Caco-2 (cell line): ENCODE measurements around the gene SLC2A6. TPM values are rescaled to one million over a fixed set of nuclear protein-coding genes. Genes with fewer than 3 reads are reported as not detected.

Experiments
- BruUV-seq: library from RNA; stranded (reverse); fragments of 400-500 nt; replicated peaks from 2 replicates; lab custom pipeline; 2021; lab: Mats Ljungman, UMichigan
- CTCF ChIA-PET: fragments of 300-600 bp; sonication (Branson Sonifier 250); formaldehyde crosslinking; loops from one replicate; lab custom pipeline; 2022; ENCODE audit warnings: antibody characterized with exemption; lab: Charles Lee
- POLR2A ChIA-PET: fragments of 300-600 bp; sonication (Branson Sonifier 250); formaldehyde crosslinking; loops from one replicate; lab custom pipeline; 2022; ENCODE audit warnings: antibody characterized with exemption; lab: Charles Lee
- DNase-seq, 2 experiments: peaks; one replicate each; pipeline versions ENCODE4 v3.0.0 to v3.0.0-alpha.2; 2020 to 2022
- H3K27me3 ChIP-seq: replicated peaks from 2 replicates; pipeline ENCODE4 v1.6.0; 2011; ENCODE audit warnings: low read length; ENCODE audit not compliant: control insufficient read depth, insufficient read depth
- H3K36me3 ChIP-seq: 2 replicates; pipeline ENCODE4 v1.5.1; 2011; ENCODE audit warnings: low read length; ENCODE audit not compliant: control insufficient read depth, insufficient read depth
- H3K4me1 ChIP-seq: fragments of 250-450 bp; sonication (Bioruptor Pico); 2 replicates; pipeline ENCODE4 v1.5.1; 2020; ENCODE audit warnings: mild to moderate bottlenecking
- H3K4me3 ChIP-seq: 2 replicates; pipeline ENCODE4 v1.5.1; 2011; ENCODE audit warnings: low read depth, mild to moderate bottlenecking, control low read depth, low read length
- H3K9me3 ChIP-seq: fragments of 250-450 bp; sonication (Bioruptor Pico); 2 replicates; pipeline ENCODE4 v1.5.1; 2020; ENCODE audit warnings: mild to moderate bottlenecking, moderate library complexity
- H3K27ac Mint-ChIP-seq: one replicate; pipeline ENCODE4 v1.8.0; 2022; ENCODE audit warnings: mixed read lengths; ENCODE audit not compliant: unreplicated experiment
- H3K27me3 Mint-ChIP-seq: one replicate; pipeline ENCODE4 v1.8.0; 2022; ENCODE audit warnings: mixed read lengths; ENCODE audit not compliant: insufficient read depth, unreplicated experiment
- H3K36me3 Mint-ChIP-seq: one replicate; pipeline ENCODE4 v1.8.0; 2022; ENCODE audit warnings: mild to moderate bottlenecking, mixed read lengths; ENCODE audit not compliant: insufficient read depth, unreplicated experiment
- H3K4me1 Mint-ChIP-seq: one replicate; pipeline ENCODE4 v1.8.0; 2022; ENCODE audit warnings: low read depth, mixed read lengths; ENCODE audit not compliant: unreplicated experiment
- H3K4me3 Mint-ChIP-seq: one replicate; pipeline ENCODE4 v1.8.0; 2022; ENCODE audit warnings: mild to moderate bottlenecking, moderate library complexity, mixed read lengths; ENCODE audit not compliant: unreplicated experiment
- H3K9me3 Mint-ChIP-seq: one replicate; pipeline ENCODE4 v1.8.0; 2022; ENCODE audit warnings: mixed read lengths; ENCODE audit not compliant: unreplicated experiment
- intact Hi-C: fragments of 100-400 bp; cut with micrococcal nuclease; formaldehyde crosslinking; loops from one replicate; pipeline ENCODE4 v1.10.0; 2022; ENCODE audit not compliant: unreplicated experiment
- total RNA-seq: library from RNA; stranded (reverse); gene quantifications from 2 replicates; pipeline ENCODE4 v1.2.3, GENCODE V29; 2022
- TF ChIP-seq, protein P1 (sequence below), 2 experiments: fragments of 200-600 bp in 1 of 2; IDR thresholded peaks; 1 replicate in 1 of 2; 2 replicates in 1 of 2; pipeline versions ENCODE4 v1.5.1 to v1.8.0; 2011 to 2022; ENCODE audit warnings: antibody characterized with exemption in 1 of 2, control low read depth in 1 of 2, inconsistent platforms in 1 of 2, low read depth in 1 of 2, low read length in 1 of 2, mild to moderate bottlenecking in 1 of 2, moderate library complexity in 1 of 2; ENCODE audit not compliant: insufficient read depth in 1 of 2, severe bottlenecking in 1 of 2, unreplicated experiment in 1 of 2

SLC2A6 gene
- total RNA-seq, 1 experiment from 2014 or later = 7.1 TPM

GRCh38 chr9:133488686-133489252, 9.9 kb upstream of the SLC2A6 start:
- Mint-ChIP-seq H3K36me3 (no peaks in the 10 kb centered on the region), H3K27ac (no peak overlapping the region), H3K4me3 (no peak overlapping the region), H3K27me3 (no peaks in the 10 kb centered on the region), H3K9me3 (no peaks in the 10 kb centered on the region), H3K4me1 (peaks cover 7% of the 10 kb centered on the region)
- Histone ChIP-seq H3K36me3 (no peaks in the 10 kb centered on the region), H3K4me1 (peaks cover 11% of the 10 kb centered on the region; the same call in 1 of the 2 replicates), H3K4me3 (no peak overlapping the region), H3K27me3 (no peaks in the 10 kb centered on the region), H3K9me3 (no peaks in the 10 kb centered on the region)
- TF ChIP-seq, protein P1, sequence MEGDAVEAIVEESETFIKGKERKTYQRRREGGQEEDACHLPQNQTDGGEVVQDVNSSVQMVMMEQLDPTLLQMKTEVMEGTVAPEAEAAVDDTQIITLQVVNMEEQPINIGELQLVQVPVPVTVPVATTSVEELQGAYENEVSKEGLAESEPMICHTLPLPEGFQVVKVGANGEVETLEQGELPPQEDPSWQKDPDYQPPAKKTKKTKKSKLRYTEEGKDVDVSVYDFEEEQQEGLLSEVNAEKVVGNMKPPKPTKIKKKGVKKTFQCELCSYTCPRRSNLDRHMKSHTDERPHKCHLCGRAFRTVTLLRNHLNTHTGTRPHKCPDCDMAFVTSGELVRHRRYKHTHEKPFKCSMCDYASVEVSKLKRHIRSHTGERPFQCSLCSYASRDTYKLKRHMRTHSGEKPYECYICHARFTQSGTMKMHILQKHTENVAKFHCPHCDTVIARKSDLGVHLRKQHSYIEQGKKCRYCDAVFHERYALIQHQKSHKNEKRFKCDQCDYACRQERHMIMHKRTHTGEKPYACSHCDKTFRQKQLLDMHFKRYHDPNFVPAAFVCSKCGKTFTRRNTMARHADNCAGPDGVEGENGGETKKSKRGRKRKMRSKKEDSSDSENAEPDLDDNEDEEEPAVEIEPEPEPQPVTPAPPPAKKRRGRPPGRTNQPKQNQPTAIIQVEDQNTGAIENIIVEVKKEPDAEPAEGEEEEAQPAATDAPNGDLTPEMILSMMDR (IDR thresholded peaks at IDR 0.05; ENCODE audit: insufficient read depth in 1 of 2, low read depth in 1 of 2, low read length in 1 of 2, severe bottlenecking in 1 of 2, unreplicated experiment in 1 of 2) = no peak
- POLR2A ChIA-PET = no interaction called here
- no peak for DNase-seq
- intact Hi-C loops = loop anchor here (5.0 kb wide), 1 partner anchor 301 kb away; no protein-coding TSS in a partner anchor
- CTCF ChIA-PET = no interaction called here
- no TSS peak for BruUV-seq

- H3K9me3 Mint-ChIP-seq = no peaks in the 10 kb centered on the region
- no peaks in the 10 kb centered on the region for H3K27me3 ChIP-seq
- POLR2A ChIA-PET = no interaction called here
- no peak overlapping the region for H3K27ac Mint-ChIP-seq
- no peaks in the 10 kb centered on the region for H3K36me3 Mint-ChIP-seq
- no peaks in the 10 kb centered on the region for H3K36me3 ChIP-seq
- BruUV-seq = no TSS peak
- H3K9me3 ChIP-seq = no peaks in the 10 kb centered on the region
- no peak for DNase-seq
- peaks cover 3% of the 10 kb centered on the region for H3K27me3 Mint-ChIP-seq
- peaks cover 11% of the 10 kb centered on the region; the same call in 1 of the 2 replicates for H3K4me1 ChIP-seq
- CTCF ChIA-PET = interaction anchor here (0.6 to 1.5 kb wide), 3 partner anchors 9 to 145 kb away, joined by 3 to 5 read pairs (median 5); partner anchors contain the start of genes CACFD1 and SLC2A6
- intact Hi-C loops = loop anchor here (5.0 kb wide), 1 partner anchor 300 kb away; no protein-coding TSS in a partner anchor
- TF ChIP-seq, protein P1 (IDR thresholded peaks at IDR 0.05; ENCODE audit: insufficient read depth in 1 of 2, low read depth in 1 of 2, low read length in 1 of 2, severe bottlenecking in 1 of 2, unreplicated experiment in 1 of 2) = no peak
- H3K4me3 ChIP-seq = no peak overlapping the region
- H3K4me3 Mint-ChIP-seq = no peak overlapping the region
- peaks cover 7% of the 10 kb centered on the region for H3K4me1 Mint-ChIP-seq
Observed at GRCh38 chr9:133487331-133487725, 8.4 kb upstream of the SLC2A6 start.

- Mint-ChIP-seq H3K9me3 (no peaks in the 10 kb centered on the region), H3K36me3 (no peaks in the 10 kb centered on the region), H3K27ac (no peak overlapping the region), H3K27me3 (peaks cover 3% of the 10 kb centered on the region), H3K4me3 (no peak overlapping the region), H3K4me1 (peaks cover 7% of the 10 kb centered on the region)
- Histone ChIP-seq H3K4me3 (no peak overlapping the region), H3K36me3 (no peaks in the 10 kb centered on the region), H3K27me3 (no peaks in the 10 kb centered on the region), H3K4me1 (peaks cover 11% of the 10 kb centered on the region; the same call in 1 of the 2 replicates), H3K9me3 (no peaks in the 10 kb centered on the region)
- CTCF ChIA-PET = interaction anchor here (0.6 to 3.2 kb wide), 11 partner anchors 12 to 463 kb away, joined by 3 to 18 read pairs (median 5); partner anchors contain the start of genes CACFD1, SURF1 and SURF2
- POLR2A ChIA-PET = no interaction called here
- DNase-seq = no peak
- TF ChIP-seq, protein P1 (IDR thresholded peaks at IDR 0.05; ENCODE audit: insufficient read depth in 1 of 2, low read depth in 1 of 2, low read length in 1 of 2, severe bottlenecking in 1 of 2, unreplicated experiment in 1 of 2) = no peak
- intact Hi-C loops = loop anchor here (1.0 to 5.0 kb wide), 4 partner anchors 29 to 298 kb away; no protein-coding TSS in a partner anchor
- BruUV-seq = no TSS peak
Observed at GRCh38 chr9:133485531-133486260, 6.8 kb upstream of the SLC2A6 start.
